ENCODE results near the gene CRMP1.
A peak's percentile ranks its signal among the peaks of the same experiment; 100 is the strongest.
"Not testable (repeated sequence)": the region's sequence is repeated elsewhere in the genome, so short reads cannot be mapped to it uniquely, and the experiment has no call there.

Gene CRMP1

DNA sequence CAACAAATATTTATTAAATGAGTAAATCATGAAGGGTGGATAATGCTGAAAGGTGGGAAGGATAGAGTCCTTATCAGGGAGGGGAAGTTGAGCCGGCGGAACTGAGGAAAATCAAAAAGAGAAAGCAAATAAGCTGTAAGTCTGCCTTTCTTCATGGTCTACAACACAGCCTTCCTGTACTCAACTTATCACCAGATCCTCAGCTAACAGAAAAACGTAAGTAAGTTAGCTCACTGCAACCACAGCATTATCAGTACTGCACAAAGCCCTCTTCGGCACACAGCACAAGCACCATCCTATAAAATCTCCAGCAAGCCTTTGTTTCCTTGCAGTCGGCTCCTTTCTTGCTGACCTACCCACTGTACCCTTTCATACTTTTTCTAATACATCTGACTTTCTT lies 70.3 kb downstream of the CRMP1 start:
- DNase-seq (ENCODE audit: low read depth): no peak

DNA sequence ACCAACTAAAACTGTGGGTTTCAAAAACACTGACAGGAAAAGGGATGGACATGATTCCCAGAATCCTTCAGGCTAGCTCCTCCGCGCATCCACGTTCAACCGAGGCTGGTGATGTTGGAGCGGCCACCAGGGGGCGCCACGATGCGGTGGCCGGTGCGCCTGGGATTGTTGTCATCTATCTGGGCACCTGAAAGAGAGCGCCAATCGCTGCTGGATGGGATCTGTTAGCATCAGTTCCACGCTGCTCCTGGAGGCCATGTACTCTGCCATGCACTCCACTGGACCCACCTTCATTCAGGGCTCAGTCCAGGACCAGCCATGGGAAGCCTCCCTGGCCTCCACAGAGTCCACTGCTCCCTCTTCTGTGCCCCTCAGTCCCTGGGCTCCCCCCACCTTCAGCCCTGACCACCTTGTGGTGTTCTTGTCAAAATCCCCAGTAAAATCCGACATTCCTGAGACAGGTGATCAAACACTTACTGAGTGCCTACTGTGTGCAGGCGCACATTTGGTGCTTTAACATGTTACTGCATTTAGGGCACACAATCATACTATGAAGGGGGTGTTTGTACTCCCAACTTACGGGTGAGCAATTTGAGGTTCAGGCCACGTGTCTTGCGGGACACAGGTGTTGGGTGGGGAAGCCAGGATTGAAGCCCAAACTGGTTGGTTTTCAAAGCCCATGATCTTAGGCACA lies 71.1 kb downstream of the CRMP1 start:
- DNase-seq (ENCODE audit: low read depth): no peak

DNA sequence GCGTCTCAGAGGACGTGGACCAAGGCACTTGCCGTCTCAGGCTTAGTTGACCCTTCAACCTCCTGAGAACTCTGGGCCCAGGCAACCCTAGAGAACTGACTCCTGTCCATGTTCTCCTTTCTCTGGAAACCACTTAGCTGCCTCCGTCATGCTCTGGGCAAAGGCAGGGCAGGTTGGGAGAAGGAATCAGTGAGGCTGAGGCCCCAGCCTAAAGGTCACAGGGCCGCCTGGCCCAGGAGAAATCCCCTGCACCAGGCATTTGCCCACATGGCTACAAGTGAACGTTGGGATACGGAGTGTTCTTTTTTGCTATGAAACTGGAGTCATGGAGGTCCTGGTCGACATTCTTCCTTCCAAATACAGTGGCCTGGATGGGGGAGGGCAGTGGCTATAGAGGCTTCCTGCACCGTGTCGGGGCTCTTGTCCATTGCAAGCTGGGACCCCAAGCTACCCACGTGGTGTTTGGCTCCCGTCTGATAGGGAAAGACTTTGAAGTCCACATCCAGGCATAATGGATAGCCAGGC lies 76.0 kb downstream of the CRMP1 start:
- DNase-seq (ENCODE audit: low read depth): no peak

DNA sequence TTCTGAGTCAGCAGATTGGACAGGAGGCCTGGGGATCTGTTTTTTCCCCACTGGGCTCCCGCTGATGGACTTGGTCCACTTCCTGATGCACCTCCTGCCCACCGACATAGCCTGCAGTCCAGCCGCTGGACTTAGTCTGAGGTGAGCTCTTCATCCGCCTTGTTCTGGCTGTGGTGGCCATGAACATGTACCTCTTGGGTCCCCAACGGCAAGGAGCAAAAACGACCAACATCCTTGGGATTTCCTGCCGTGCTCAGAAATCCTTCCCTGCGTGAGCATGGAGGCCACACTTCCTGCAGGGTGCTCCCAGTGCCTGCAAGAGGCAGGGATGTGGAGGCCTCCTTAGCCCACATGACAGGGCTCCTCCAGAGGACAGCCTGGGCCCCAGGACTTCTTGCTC lies 76.8 kb downstream of the CRMP1 start:
- DNase-seq (ENCODE audit: low read depth): no peak

GRCh38 chr4:5815641-5816040 lies 77.2 kb downstream of the CRMP1 start:
- DNase-seq (ENCODE audit: low read depth): no peak

GRCh38 chr4:5814421-5814820 lies 78.5 kb downstream of the CRMP1 start:
- no peak for DNase-seq (ENCODE audit: low read depth)

GRCh38 chr4:5813882-5814255 lies 79.0 kb downstream of the CRMP1 start:
- no peak for DNase-seq (ENCODE audit: low read depth)

DNA sequence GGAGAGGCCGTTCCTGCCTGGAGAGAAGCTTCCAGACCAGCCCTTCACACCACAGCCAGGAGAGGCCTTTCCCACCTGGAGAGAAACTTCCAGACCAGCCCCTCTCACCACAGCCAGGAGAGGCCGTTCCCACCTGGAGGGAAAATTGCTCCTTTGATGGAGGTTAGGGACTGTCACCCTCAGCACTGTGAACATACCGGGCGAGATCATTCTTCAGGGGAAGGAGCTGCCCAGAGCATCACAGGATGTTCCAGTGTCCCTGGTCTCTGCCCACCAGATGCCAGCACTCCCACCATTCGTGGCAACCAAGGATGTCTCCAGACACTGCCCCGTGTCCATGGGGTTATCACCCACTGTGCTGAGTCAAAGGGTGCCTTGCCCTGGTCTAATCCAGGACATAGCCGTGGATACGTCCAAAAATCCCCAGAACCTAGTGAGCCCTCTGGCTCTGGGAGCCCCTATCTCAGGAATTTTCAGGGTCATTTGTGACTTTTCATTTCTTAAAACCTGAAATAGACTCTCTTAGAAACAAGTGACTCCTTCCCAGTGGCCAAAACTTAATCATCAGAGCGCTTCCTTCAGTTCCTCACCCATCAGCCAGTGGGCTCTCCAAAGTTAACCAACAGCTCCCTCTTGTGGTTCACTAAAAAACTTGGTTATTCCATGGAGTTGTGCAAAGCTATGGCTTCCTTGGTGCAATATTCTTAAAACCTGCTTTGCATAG lies 80.2 kb downstream of the CRMP1 start:
- peak; percentile 24 for DNase-seq (ENCODE audit: low read depth)

- not testable (repeated sequence) for DNase-seq (ENCODE audit: low read depth)
These were observed 80.8 kb downstream of the CRMP1 start for GRCh38 chr4:5812057-5812456.

GRCh38 chr4:5810770-5811430 lies 82.0 kb downstream of the CRMP1 start:
- no peak for DNase-seq (ENCODE audit: low read depth)

- no peak for DNase-seq (ENCODE audit: low read depth)
These were observed 82.7 kb downstream of the CRMP1 start for GRCh38 chr4:5810151-5810550.

DNA sequence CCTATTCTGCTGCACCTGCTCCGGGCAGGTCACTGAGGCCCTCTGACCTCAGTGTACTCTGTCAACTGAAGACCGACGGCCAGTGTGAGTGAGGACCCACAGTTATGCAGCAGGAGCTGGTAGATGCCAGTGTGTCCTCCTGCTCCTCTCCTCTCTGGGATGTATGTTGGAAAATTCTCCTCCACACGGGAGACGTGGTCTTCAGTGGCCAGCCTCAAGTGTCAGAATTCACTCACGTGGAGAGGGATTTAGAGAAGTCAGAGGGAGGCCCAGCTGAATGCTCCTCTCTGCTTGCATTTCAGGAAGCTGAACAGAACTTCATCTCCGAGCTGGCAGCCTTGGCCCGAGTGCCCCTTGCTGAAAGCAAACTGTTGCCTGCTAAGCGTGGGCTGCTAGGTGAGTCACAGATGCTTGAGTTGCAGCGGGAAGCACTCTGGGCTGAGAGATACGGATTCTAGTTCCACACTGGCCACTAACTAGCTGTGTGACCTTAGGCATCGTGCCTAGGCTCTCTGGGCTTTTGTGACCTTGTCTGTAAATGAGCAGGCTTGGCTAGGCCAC lies 83.6 kb downstream of the CRMP1 start:
- no peak for DNase-seq (ENCODE audit: low read depth)

GRCh38 chr4:5808081-5808741 lies 84.7 kb downstream of the CRMP1 start:
- no peak for DNase-seq (ENCODE audit: low read depth)

- DNase-seq (ENCODE audit: low read depth): no peak
These were observed 87.6 kb downstream of the CRMP1 start for GRCh38 chr4:5805270-5805669.

DNA sequence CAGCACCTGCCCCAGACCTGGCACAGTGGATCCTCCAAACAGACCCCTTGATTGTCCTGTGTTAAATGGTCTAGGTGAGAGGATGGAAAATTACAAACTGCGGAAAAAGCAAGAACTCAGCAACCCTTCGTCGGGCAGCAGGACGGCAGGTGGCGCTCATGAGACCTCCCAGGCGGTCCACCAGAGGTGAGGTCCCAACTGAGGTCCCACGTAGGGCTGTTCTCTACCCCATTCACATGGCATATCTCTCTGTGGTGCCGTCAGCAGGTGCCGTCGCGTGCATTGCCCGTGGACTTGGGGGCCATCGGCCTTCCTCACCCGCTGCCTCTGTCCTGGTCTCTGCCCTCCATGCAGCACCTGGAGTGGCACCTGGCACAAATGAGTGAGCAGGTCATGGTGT lies 88.2 kb downstream of the CRMP1 start:
- DNase-seq (ENCODE audit: low read depth): no peak

DNA sequence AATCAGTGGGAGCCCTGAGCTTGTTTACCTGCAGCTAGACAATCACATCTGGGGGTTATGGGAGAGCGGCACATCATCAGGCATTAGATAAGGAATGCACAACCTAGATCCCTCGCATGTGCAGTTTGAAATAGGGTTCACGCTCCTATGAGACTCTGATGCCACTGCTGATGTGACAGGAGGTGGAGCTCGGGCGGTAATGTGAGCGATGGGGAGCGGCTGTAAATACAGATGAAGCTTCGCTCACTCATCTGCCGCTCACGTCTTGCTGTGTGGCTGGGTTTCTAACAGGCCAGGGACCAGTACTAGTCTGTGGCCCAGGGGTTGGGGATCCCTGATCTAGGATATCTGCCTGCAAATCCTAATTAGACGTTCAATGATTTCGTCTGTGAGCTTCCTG lies 90.3 kb downstream of the CRMP1 start:
- DNase-seq (ENCODE audit: low read depth): no peak

DNA sequence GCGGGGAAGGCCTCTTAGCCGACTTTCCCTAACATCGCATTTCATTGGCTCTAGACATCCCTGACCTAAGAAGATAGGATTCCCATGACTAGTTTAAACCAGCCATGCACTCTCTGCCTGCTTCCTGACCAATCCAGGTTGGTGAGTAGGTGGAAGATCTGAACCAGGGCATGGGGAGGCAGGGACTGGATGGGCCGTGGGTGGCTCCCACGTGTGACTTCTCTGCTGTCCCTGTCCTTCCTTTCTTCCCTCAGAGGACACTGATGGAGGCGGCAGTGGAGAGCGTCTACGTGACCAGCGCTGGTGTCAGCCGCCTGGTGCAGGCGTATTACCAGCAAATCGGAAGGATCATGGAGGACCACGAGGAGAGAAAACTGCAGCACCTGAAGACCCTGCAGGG lies 91.2 kb downstream of the CRMP1 start:
- no peak for DNase-seq (ENCODE audit: low read depth)

DNA sequence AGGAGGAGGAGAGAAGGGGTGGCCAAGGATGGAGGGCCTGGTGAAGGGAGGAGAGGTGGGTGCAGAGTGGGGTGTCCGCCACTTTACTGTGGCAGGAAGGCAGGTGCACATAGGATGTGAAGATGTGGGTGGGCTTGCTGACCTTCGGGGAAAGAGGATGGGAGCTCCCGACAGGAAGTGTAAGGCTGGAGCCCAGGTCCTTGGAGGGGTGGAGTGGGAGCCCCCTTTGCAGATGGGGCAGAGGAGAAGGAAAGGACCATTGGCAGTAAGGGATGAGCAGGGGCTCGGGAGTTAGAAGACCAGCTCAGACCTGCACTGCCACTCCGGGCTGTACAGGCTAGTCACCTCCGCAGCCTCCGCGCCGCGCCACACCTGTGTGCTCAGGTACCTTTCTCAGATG lies 92.4 kb downstream of the CRMP1 start:
- DNase-seq (ENCODE audit: low read depth): no peak

GRCh38 chr4:5799406-5799805 lies 93.5 kb downstream of the CRMP1 start:
- DNase-seq (ENCODE audit: low read depth): no peak

DNA sequence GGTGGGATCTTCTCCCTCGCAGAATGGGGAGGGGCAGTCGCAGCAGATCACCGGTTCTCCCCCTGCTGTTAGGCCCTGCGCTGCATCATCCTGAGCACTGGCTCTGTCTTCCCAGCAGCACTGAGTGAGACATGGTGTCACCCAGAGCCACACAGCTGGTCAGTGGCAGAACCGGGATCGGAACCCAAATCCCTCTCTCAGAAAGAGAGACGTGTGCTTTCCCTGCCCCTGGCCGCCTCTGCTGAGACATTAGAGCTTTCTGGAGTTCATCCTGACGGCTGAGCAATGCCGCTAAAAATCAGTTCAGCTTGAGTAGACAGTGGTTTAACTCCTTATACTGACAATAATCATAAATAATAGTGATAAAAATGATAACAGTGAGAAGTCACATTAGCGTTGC lies 93.9 kb downstream of the CRMP1 start:
- no peak for DNase-seq (ENCODE audit: low read depth)

DNA sequence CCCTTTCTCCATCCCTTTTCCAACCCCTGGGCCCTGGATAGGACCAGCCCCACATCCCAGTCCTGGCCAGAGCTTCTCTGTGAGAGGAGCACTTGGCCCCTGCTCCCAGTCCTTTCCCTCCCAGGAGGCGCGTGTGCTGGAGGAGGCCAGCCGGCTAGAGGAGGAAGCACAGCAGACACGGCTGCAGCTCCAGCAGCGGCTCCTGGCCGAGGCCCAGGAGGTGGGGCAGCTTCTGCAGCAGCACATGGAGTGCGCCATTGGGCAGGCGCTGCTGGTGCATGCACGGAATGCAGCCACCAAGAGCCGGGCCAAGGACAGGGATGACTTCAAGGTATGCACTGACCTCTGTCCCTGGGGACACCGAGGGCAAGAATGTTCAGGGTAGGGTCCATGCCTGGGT lies 94.4 kb downstream of the CRMP1 start:
- no peak for DNase-seq (ENCODE audit: low read depth)

GRCh38 chr4:5797866-5798265 lies 95.0 kb downstream of the CRMP1 start:
- DNase-seq (ENCODE audit: low read depth): no peak
